GM12878 (cell line): ENCODE results near the gene CMTM3. TPM values are rescaled to one million over a fixed set of nuclear protein-coding genes. Genes with fewer than 3 reads are reported as not detected.

Source experiments
- ATAC-seq: fragments of 200-7000 bp; cut with Tn5 transposase; 3 replicates; pipeline ENCODE4 v1.9.1; 2020; ENCODE audit warnings: mild to moderate bottlenecking, moderate library complexity
- BruUV-seq: library from RNA; stranded (reverse); fragments of 400-500 nt; replicated peaks from 2 replicates; lab custom pipeline; 2021; lab: Mats Ljungman, UMichigan
- CTCF ChIA-PET: fragments of 300-600 bp; sonication (Branson Sonifier 250); formaldehyde crosslinking; extraction: SDS; loops from one replicate; lab custom pipeline; 2021; ENCODE audit warnings: inconsistent platforms; lab: Yijun Ruan, JAX
- POLR2A ChIA-PET: fragments of 350-600 bp; formaldehyde crosslinking; extraction: SDS; loops from one replicate; lab custom pipeline; 2021; ENCODE audit warnings: inconsistent platforms; lab: Charles Lee
- RAD21 ChIA-PET: fragments of 300-600 bp; sonication (Branson Sonifier 250); formaldehyde crosslinking; loops from one replicate; lab custom pipeline; 2023; ENCODE audit warnings: antibody characterized with exemption; ENCODE audit not compliant: unreplicated experiment; lab: Charles Lee
- SMC1A ChIA-PET: fragments of 300-600 bp; sonication (Branson Sonifier 250); formaldehyde crosslinking; loops from one replicate; lab custom pipeline; 2023; ENCODE audit not compliant: unreplicated experiment, uncharacterized antibody; lab: Charles Lee
- DNase-seq: peaks from one replicate; pipeline ENCODE4 v3.0.0-alpha.2; 2011; ENCODE audit warnings: low read depth, low spot score
- FAIRE-seq: peaks from 3 replicates; lab custom pipeline; 2011; peaks lifted over from hg19 to GRCh38; lab: Jason Lieb, UNC
- H2AFZ ChIP-seq: 2 replicates; pipeline ENCODE4 v1.6.0; 2011; ENCODE audit warnings: low read depth, low read length, control low read depth; ENCODE audit not compliant: control insufficient read depth
- H3K27ac ChIP-seq: 2 replicates; pipeline ENCODE4 v1.5.1; 2011; ENCODE audit warnings: control low read depth; ENCODE audit not compliant: control insufficient read depth, insufficient read depth
- H3K27me3 ChIP-seq, 2 experiments: replicated peaks in 1 of 2; 2 replicates each; pipeline versions ENCODE4 v1.6.0 to v1.6.1; 2011; ENCODE audit warnings: low read length in 1 of 2; ENCODE audit not compliant: control insufficient read depth in 2 of 2, insufficient read depth in 2 of 2
- H3K36me3 ChIP-seq, 2 experiments: 2 replicates each; pipeline ENCODE4 v1.5.1; 2011; ENCODE audit warnings: low read length in 1 of 2; ENCODE audit not compliant: control insufficient read depth in 2 of 2, insufficient read depth in 2 of 2
- H3K4me1 ChIP-seq: 2 replicates; pipeline ENCODE4 v1.6.1; 2011; ENCODE audit warnings: mild to moderate bottlenecking, low read length, moderate library complexity, mixed read lengths; ENCODE audit not compliant: control insufficient read depth, insufficient read depth
- H3K4me2 ChIP-seq: 2 replicates; pipeline ENCODE4 v1.6.0; 2011; ENCODE audit warnings: control low read depth; ENCODE audit not compliant: control insufficient read depth, insufficient read depth
- H3K4me3 ChIP-seq: fragments of 200-600 bp; sonication (generic); 2 replicates; pipeline ENCODE4 v1.5.1; 2016
- H3K79me2 ChIP-seq: 2 replicates; pipeline ENCODE4 v1.6.0; 2011; ENCODE audit warnings: low read length; ENCODE audit not compliant: control insufficient read depth, insufficient read depth
- H3K9ac ChIP-seq: 2 replicates; pipeline ENCODE4 v1.8.0; 2011; ENCODE audit warnings: low read length, control low read depth, mixed read lengths; ENCODE audit not compliant: control insufficient read depth, insufficient read depth
- H3K9me3 ChIP-seq: replicated peaks from 3 replicates; pipeline ENCODE4 v1.5.1; 2011; ENCODE audit warnings: mild to moderate bottlenecking, low read length; ENCODE audit not compliant: control insufficient read depth, insufficient read depth
- H4K20me1 ChIP-seq: 2 replicates; pipeline ENCODE4 v1.6.0; 2011; ENCODE audit not compliant: control insufficient read depth, insufficient read depth
- IKZF1 ChIP-seq: fragments of 450-650 bp; conservative IDR thresholded peaks from 2 replicates; pipeline ENCODE4 v1.6.1; 2017; ENCODE audit warnings: antibody characterized with exemption, mild to moderate bottlenecking
- NFXL1 ChIP-seq: fragments of 450-650 bp; IDR thresholded peaks from 2 replicates; pipeline ENCODE4 v1.6.1; 2017; ENCODE audit warnings: antibody characterized with exemption, mild to moderate bottlenecking, borderline replicate concordance
- NR2C1 ChIP-seq: fragments of 450-650 bp; IDR thresholded peaks from 2 replicates; pipeline ENCODE4 v1.6.1; 2017; ENCODE audit warnings: antibody characterized with exemption, mild to moderate bottlenecking, moderate library complexity
- PAX8 ChIP-seq: fragments of 450-650 bp; IDR thresholded peaks from 2 replicates; pipeline ENCODE4 v1.6.1; 2017; ENCODE audit warnings: mild to moderate bottlenecking, moderate library complexity
- PML ChIP-seq: IDR thresholded peaks from 2 replicates; pipeline ENCODE4 v1.6.1; 2012; ENCODE audit warnings: low read length, inconsistent platforms
- PRDM15 ChIP-seq: fragments of 450-650 bp; formaldehyde crosslinking; IDR thresholded peaks from 2 replicates; pipeline ENCODE4 v1.4.0; 2020; ENCODE audit warnings: mild to moderate bottlenecking, moderate library complexity
- RAD51 ChIP-seq: fragments of 450-650 bp; IDR thresholded peaks from 2 replicates; pipeline ENCODE4 v1.6.1; 2016; ENCODE audit warnings: moderate library complexity, mild to moderate bottlenecking, inconsistent platforms
- STAT1 ChIP-seq: fragments of 450-650 bp; conservative IDR thresholded peaks from 2 replicates; pipeline ENCODE4 v1.6.1; 2014; ENCODE audit warnings: antibody characterized with exemption, mild to moderate bottlenecking
- WGBS: methylation state at CpG from one replicate; pipeline ENCODE4 v1.1.6; 2016; ENCODE audit warnings: low lambda C conversion rate; ENCODE audit not compliant: insufficient replicate concordance, insufficient coverage; ENCODE audit errors: missing lambda C conversion rate; 5-methylcytosine and 5-hydroxymethylcytosine counted together
- in situ Hi-C: fragments of 300-500 bp; cut with MboI; formaldehyde crosslinking; loops from 9 replicates; pipeline ENCODE4 v1.14.3; 2018; ENCODE audit warnings: mixed read lengths
- intact Hi-C: fragments of 100-400 bp; cut with micrococcal nuclease; formaldehyde crosslinking; loops from one replicate; pipeline ENCODE4 v1.14.2; 2022; ENCODE audit not compliant: unreplicated experiment
- polyA plus RNA-seq, 11 experiments: library from polyadenylated mRNA; depleted of rRNA in 4 of 11; unstranded in 6 of 11; stranded (reverse) in 5 of 11; fragments of >200 nt; fragmentation: Nextera tagmentation in 4 of 11; fragmentation: Illumina TruSeq in 1 of 11; extraction: Ambion mirVana in 4 of 11; extraction: Trizol in 1 of 11; gene quantifications; 1 replicate in 1 of 11; 2 replicates in 10 of 11; pipeline versions ENCODE4 v1.2.1 to v1.2.3, GENCODE V29; 2011 to 2016; ENCODE audit warnings: inconsistent platforms in 2 of 11, missing spikeins in 2 of 11, low read depth in 1 of 11
- total RNA-seq, 4 experiments: library from RNA; depleted of rRNA in 3 of 4; stranded (reverse); fragments of >200 nt in 3 of 4; fragmentation: Illumina TruSeq in 1 of 4; extraction: Trizol in 1 of 4; gene quantifications; 2 replicates each; pipeline versions ENCODE4 v1.2.1 to v1.2.3, GENCODE V29; 2013 to 2021

The CMTM3 gene
- total and polyA plus RNA-seq, 10 of the 15 experiments (the other 5 are each of a cell fraction or from before 2014, with no cell fraction given), result 5.4 to 47.4 (median 28.6) TPM

GRCh38 chr16:66617728-66618127, 13.2 kb downstream of the CMTM3 start:
- FAIRE-seq, result no peak
- intact Hi-C loops, result no loop called here
- WGBS, result 41% methylated on average over 7 of the region's 7 CpGs
- POLR2A ChIA-PET, result interaction anchor here (0.8 kb wide), 1 partner anchor 46 kb away, joined by 3 read pairs; no protein-coding TSS in a partner anchor
- no TSS peak for BruUV-seq
- Histone ChIP-seq H4K20me1 (no peaks in the 10 kb centered on the region), H3K36me3 (peaks cover 0 to 2% of the 10 kb centered on the region in 2 experiments; a peak in 2 of 4 replicates), H2AFZ (no peak overlapping the region), H3K27ac (no peak overlapping the region), H3K9me3 (no peaks in the 10 kb centered on the region), H3K79me2 (no peaks in the 10 kb centered on the region), H3K4me1 (no peaks in the 10 kb centered on the region), H3K4me3 (no peak overlapping the region), H3K9ac (no peak overlapping the region), H3K4me2 (no peak overlapping the region), H3K27me3 (peaks cover 0 to 4% of the 10 kb centered on the region in 2 experiments; a peak in 2 of 4 replicates)
- SMC1A ChIA-PET, result no interaction called here
- no peak; the same call in 2 of the 3 replicates for ATAC-seq
- TF ChIP-seq NFXL1, result no peak
- no peak for TF ChIP-seq IKZF1
- no peak for TF ChIP-seq PML
- TF ChIP-seq NR2C1, result no peak
- TF ChIP-seq STAT1, result no peak
- TF ChIP-seq PAX8, result no peak
- TF ChIP-seq PRDM15 (CRISPR knock-in tag), result no peak
- no peak for TF ChIP-seq RAD51
- CTCF ChIA-PET, result interaction anchor here (0.6 to 4.6 kb wide), 8 partner anchors 10 to 257 kb away, joined by 3 to 32 read pairs (median 3); no protein-coding TSS in a partner anchor
- no peak for DNase-seq
- RAD21 ChIA-PET, result no interaction called here
- in situ Hi-C loops, result no loop called here
